HUES64 (cell line): Measurements from ENCODE around the gene ATF7IP.

ENCODE experiments used
- H3K27ac ChIP-seq: 2 replicates; pipeline ENCODE4 v1.7.0; 2013; ENCODE audit warnings: low read depth, low read length, inconsistent platforms
- H3K27me3 ChIP-seq: 2 replicates; pipeline ENCODE4 v1.6.1; 2013; ENCODE audit warnings: mild to moderate bottlenecking, low read length; ENCODE audit not compliant: insufficient read depth
- H3K36me3 ChIP-seq: 2 replicates; pipeline ENCODE4 v1.6.1; 2013; ENCODE audit warnings: mild to moderate bottlenecking, low read length; ENCODE audit not compliant: insufficient read depth
- H3K4me1 ChIP-seq: 2 replicates; pipeline ENCODE4 v1.6.1; 2013; ENCODE audit warnings: mild to moderate bottlenecking, low read length, moderate library complexity; ENCODE audit not compliant: insufficient read depth
- H3K4me3 ChIP-seq: 2 replicates; pipeline ENCODE4 v1.5.1; 2013; ENCODE audit warnings: mild to moderate bottlenecking, low read length, moderate library complexity
- H3K9ac ChIP-seq: 2 replicates; pipeline ENCODE4 v1.6.1; 2013; ENCODE audit warnings: mild to moderate bottlenecking, low read depth, low read length
- H3K9me3 ChIP-seq: 2 replicates; pipeline ENCODE4 v1.6.1; 2013; ENCODE audit warnings: low read depth, low read length; ENCODE audit not compliant: insufficient read depth
- whole genome bisulfite sequencing: fragments of 150-250, 120-280 bp; methylation state at CpG from one replicate; pipeline ENCODE4 v1.1.7; 2013; ENCODE audit warnings: missing lambda C conversion rate; 5-methylcytosine and 5-hydroxymethylcytosine counted together

ATF7IP gene

DNA sequence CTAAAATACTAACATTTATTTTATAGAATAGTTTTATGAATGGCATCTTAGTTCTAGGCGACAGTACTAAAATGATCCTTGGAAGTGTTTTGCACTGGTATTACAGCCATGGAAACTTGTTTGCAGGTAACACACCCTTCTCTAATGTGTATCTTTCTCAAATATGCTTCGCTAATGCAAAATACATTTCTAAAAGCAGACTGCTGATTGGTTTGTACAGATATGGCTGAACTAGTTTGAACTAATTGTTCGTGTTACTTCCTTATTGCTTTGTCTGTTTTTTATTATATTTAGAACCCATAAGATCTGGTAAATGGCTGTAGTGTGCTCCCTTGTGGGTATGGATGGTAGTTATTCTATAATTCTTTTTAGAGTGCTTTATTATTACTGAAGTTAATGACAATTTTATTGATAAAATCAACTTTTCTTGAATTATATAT is 53.0 kb downstream of the ATF7IP start:
- peak overlapping the region; percentile 74 for H3K27ac ChIP-seq
- 88% methylated on average over 3 of the region's 3 CpGs for WGBS
- peak overlapping the region; percentile 2 for H3K4me3 ChIP-seq
- H3K27me3 ChIP-seq, result no peaks in the 10 kb centered on the region
- no peaks in the 10 kb centered on the region; the same call in 1 of the 2 replicates for H3K9me3 ChIP-seq
- H3K36me3 ChIP-seq, result peaks cover 7% of the 10 kb centered on the region
- H3K9ac ChIP-seq, result peak overlapping the region; percentile 41; the same call in 1 of the 2 replicates
- H3K4me1 ChIP-seq, result peaks cover 65% of the 10 kb centered on the region

DNA sequence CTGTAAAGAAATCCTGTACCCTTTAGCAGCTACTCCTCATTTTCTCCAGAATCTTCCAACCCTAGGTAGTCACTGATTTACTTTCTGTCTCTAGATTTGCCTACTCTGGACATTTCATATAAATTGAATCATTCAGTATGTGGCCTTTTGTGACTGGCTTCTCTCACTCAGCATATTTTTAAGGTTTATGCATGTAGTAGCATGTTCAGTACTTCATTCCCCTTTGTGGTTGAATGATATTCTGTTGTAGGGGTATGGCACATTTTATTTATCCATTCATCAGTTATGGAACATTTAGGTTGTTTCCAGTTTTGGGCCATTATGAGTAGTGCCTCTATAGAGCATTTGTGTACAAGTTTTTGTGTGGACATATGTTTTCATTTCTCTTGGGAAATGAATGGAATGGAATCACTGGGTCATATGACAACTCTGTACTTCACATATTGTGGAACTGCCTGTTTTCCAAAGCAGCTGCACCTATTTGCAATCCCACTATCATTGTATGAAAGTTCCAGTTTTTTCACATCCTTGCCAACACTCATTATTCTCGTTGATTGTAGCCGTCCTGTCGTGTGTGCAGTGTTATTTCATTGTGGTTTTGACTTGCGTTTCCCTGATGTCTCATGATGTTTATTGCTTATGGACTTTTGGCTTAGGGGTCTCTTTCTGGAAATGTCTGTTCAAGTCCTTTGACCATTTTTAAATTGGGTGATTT is 57.2 kb downstream of the ATF7IP start:
- H3K36me3 ChIP-seq, result peaks cover 46% of the 10 kb centered on the region
- WGBS, result 98% methylated on average over 4 of the region's 4 CpGs
- no peak overlapping the region for H3K4me3 ChIP-seq
- H3K27ac ChIP-seq, result no peak overlapping the region
- no peak overlapping the region for H3K9ac ChIP-seq
- H3K27me3 ChIP-seq, result no peaks in the 10 kb centered on the region
- no peaks in the 10 kb centered on the region; the same call in 1 of the 2 replicates for H3K9me3 ChIP-seq
- H3K4me1 ChIP-seq, result peaks cover 24% of the 10 kb centered on the region

DNA sequence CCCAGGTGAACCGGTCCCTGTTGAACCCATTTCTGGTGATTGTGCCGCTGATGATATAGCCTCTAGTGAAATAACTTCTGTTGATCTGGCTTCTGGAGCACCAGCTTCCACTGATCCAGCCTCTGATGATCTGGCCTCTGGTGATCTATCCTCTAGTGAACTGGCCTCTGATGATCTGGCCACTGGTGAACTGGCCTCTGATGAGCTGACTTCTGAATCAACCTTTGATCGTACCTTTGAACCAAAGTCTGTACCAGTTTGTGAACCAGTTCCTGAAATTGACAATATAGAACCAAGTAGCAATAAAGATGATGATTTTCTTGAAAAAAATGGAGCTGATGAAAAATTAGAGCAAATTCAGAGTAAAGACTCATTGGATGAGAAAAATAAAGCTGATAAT is 59.1 kb downstream of the ATF7IP start:
- WGBS, result 98% methylated on average over 3 of the region's 3 CpGs
- Histone ChIP-seq H3K27ac (no peak overlapping the region), H3K9ac (no peak overlapping the region), H3K27me3 (no peaks in the 10 kb centered on the region), H3K9me3 (no peaks in the 10 kb centered on the region; the same call in 1 of the 2 replicates), H3K4me1 (peaks cover 6% of the 10 kb centered on the region), H3K36me3 (peaks cover 65% of the 10 kb centered on the region), H3K4me3 (no peak overlapping the region)

DNA sequence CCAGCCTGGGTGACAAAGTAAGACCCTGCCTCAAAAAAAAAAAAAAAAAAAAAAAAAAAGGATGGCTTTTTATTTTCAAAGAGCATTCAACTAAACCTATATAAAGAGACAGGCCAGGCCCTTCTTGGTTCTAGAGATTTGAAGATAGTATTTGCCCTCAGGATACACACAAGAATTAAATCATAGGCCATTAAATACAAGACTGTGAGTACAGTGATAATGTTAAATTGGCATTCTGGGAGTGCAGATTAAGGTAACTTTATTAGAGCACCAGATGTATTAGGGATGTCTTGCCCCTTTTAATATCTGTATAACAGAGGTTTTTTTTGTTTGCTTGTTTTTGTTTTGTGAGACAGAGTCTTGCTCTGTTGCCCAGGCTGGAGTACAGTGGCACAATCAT is 61.3 kb downstream of the ATF7IP start:
- Histone ChIP-seq H3K9ac (no peak overlapping the region), H3K27ac (no peak overlapping the region), H3K4me1 (peaks cover 2% of the 10 kb centered on the region; the same call in 1 of the 2 replicates), H3K36me3 (peaks cover 73% of the 10 kb centered on the region), H3K9me3 (no peaks in the 10 kb centered on the region; the same call in 1 of the 2 replicates), H3K27me3 (no peaks in the 10 kb centered on the region), H3K4me3 (no peak overlapping the region)

DNA sequence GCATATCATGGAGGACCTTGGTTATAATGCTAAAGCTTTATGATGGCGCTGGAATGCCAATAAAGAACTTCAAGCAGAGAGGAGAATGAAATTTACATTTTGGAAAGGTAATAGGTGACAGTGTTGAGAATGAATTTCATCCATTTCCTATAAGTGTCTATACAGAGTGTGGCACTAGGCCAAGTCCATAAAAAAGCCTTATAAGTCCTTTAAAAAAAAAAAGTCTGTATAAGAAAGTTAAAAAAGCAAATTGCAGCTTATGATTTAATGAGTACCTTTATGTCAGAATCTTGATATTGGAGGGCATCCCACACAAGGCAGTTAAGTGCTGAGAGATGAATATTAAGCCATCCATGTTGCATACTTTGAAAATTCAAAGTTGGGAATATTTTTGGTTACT is 62.4 kb downstream of the ATF7IP start:
- H3K9me3 ChIP-seq, result no peaks in the 10 kb centered on the region
- H3K27ac ChIP-seq, result no peak overlapping the region

DNA sequence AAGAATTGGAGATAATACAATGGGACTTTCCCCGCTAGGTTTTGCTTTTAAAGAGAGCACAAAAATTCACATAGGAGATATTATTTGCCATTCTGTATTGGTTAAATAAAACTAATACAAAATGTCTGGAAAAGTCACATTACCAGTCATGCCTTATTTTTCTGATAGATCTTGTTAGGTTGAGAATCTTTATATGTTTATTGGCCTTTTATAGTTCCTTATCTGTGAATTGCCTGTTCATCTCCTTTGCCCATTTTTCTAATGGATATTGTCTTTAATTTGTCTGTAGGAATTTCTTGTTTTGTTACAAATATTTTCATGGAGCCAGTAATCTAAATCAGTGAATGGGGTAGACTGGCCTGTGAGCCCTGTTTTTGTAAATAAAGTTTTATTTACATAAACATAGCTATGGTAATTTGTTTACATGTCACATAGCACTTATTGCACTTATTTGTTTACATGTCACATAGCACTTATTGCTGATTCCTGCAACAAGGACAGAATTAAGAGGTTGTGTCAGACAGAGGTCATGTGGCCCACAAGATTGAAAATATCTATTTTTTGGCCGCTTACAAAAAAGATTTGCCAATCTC is 65.0 kb downstream of the ATF7IP start:
- H3K9ac ChIP-seq, result no peak overlapping the region
- H3K27ac ChIP-seq, result no peak overlapping the region
- no peaks in the 10 kb centered on the region for H3K9me3 ChIP-seq
- peaks cover 12% of the 10 kb centered on the region; the same call in 1 of the 2 replicates for H3K4me1 ChIP-seq
- peaks cover 73% of the 10 kb centered on the region for H3K36me3 ChIP-seq
- H3K27me3 ChIP-seq, result no peaks in the 10 kb centered on the region
- no peak overlapping the region for H3K4me3 ChIP-seq
- 95% methylated on average over 2 of the region's 2 CpGs for WGBS

More for the DNA sequence above, 62.4 kb downstream of the ATF7IP start:
- H3K9ac ChIP-seq, result no peak overlapping the region
- H3K27me3 ChIP-seq, result no peaks in the 10 kb centered on the region
- peaks cover 73% of the 10 kb centered on the region for H3K36me3 ChIP-seq
- H3K4me1 ChIP-seq, result peaks cover 12% of the 10 kb centered on the region; the same call in 1 of the 2 replicates
- 96% methylated on average over 1 of the region's 1 CpG for WGBS
- no peak overlapping the region for H3K4me3 ChIP-seq

DNA sequence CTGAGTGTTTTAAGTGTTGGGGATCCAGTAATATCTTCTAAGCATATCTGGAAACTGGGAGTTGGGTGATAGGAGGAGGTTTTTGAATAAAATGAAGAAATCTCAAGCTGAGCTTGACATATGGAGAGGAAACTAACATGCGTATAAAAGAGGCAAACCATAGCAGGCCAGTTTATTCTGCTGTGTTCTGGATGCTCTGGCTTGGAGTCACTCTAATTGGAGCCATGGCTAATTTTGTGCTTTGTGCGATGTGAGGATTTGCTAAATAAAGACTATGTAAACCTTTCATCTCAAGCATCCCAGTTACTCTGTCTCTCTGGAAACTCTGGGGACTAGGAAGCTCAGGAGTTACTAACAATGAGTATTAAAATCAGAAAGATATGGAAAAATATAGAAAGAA is 66.5 kb downstream of the ATF7IP start:
- WGBS, result 98% methylated on average over 2 of the region's 2 CpGs
- H3K27ac ChIP-seq, result no peak overlapping the region
- H3K9me3 ChIP-seq, result no peaks in the 10 kb centered on the region
- H3K36me3 ChIP-seq, result peaks cover 73% of the 10 kb centered on the region
- H3K4me3 ChIP-seq, result no peak overlapping the region
- H3K9ac ChIP-seq, result 0 out of 2 replicates have a peak overlapping the region, but pooled peaks have one; percentile 3
- H3K4me1 ChIP-seq, result peaks cover 12% of the 10 kb centered on the region; the same call in 1 of the 2 replicates
- H3K27me3 ChIP-seq, result no peaks in the 10 kb centered on the region

DNA sequence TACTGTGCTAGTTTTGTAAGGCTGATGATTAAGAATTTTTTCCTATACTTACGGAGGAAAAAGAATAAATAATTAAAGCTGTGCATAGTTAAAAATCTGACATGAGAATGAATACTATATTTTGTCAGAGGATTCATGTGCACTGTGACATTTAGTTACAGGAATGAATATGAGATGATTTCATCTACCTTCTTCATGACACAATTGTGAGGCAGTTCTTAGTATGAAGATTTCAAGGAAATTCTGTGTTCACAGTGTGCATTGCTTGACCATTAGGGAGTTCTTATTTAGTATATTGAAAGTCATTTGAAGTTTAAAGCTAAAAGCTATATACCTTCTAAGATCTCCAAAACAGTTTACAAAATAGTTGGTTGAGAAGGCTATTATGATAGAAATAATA is 70.1 kb downstream of the ATF7IP start:
- peaks cover 74% of the 10 kb centered on the region for H3K36me3 ChIP-seq
- WGBS, result 100% methylated on average over 1 of the region's 1 CpG

DNA sequence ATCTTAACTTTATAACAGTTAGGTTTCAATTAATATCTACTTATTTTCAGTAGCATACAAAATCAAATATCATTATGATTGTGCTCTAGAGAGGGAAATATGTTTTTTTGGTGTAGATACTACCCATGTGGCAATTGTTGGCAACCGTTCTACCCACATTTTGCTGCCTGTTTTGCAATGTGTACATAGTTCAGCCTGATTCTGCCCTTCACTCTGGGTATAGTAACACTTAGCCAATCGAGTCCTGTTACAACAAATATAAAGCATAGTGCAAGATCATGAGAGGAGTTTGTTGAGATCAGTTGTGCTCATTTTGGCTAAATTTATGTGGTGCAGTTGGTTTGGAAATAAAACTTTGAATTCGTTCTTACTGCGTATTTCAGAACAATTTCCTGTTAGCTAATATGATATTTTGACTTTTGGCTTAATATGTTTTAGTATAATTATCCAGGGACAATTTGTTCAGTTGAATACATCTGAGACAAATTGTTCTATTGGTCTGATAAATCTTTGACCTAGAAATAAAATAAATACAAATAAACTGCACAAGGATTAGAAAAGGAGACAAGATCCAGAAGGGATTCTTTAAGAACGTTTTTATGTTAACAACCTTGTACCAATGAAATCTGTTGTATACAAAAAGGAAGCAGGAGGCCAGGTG is 76.9 kb downstream of the ATF7IP start:
- H3K27ac ChIP-seq, result no peak overlapping the region
- H3K4me1 ChIP-seq, result no peaks in the 10 kb centered on the region
- no peak overlapping the region for H3K4me3 ChIP-seq
- H3K36me3 ChIP-seq, result peaks cover 87% of the 10 kb centered on the region
- 97% methylated on average over 5 of the region's 5 CpGs for WGBS
- H3K9ac ChIP-seq, result no peak overlapping the region
- H3K9me3 ChIP-seq, result no peaks in the 10 kb centered on the region
- H3K27me3 ChIP-seq, result no peaks in the 10 kb centered on the region

More for the DNA sequence above, 70.1 kb downstream of the ATF7IP start:
- no peak overlapping the region for H3K4me3 ChIP-seq
- H3K9ac ChIP-seq, result no peak overlapping the region
- H3K27ac ChIP-seq, result no peak overlapping the region
- H3K4me1 ChIP-seq, result peaks cover 12% of the 10 kb centered on the region; the same call in 1 of the 2 replicates
- H3K27me3 ChIP-seq, result no peaks in the 10 kb centered on the region
- H3K9me3 ChIP-seq, result no peaks in the 10 kb centered on the region

DNA sequence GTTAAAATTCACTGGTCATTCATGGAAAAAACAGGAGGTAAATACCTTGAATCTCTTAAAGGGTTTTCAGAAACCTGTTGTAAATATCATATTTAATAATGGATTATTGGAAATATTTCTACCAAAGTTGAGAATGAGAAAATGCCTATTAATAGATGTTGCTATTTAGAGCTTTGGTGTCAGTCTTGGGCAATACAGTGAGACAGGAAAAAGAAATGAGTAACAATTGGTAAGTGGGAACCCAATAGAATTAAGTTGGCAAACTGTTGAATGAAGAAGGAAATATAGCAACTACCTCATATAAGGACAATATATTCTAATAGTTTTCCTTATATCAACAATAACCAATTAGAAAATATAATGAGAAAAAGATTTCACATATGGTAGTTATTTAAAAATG is 78.0 kb downstream of the ATF7IP start:
- Histone ChIP-seq H3K27me3 (no peaks in the 10 kb centered on the region), H3K9ac (no peak overlapping the region), H3K27ac (no peak overlapping the region), H3K4me1 (no peaks in the 10 kb centered on the region), H3K9me3 (no peaks in the 10 kb centered on the region), H3K4me3 (no peak overlapping the region), H3K36me3 (peaks cover 89% of the 10 kb centered on the region)

DNA sequence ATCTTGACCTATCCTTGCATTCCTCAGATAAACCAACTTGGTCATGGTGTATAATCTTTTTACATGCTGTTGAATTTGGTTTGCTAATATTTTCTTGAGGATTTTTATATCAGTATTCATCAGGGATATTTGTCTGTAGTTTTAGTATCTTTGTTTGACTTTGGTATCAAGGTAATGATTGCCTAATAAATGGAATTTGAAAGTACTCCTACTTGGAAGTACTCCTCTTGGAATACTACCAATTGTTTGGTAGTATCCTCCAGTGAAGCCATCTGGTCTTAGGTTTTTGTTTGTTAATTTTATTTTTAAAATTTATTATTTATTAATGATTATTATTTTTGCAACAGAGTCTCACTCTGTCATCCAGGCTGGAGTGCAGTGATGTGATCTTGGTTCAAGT is 85.0 kb downstream of the ATF7IP start:
- peaks cover 57% of the 10 kb centered on the region for H3K36me3 ChIP-seq
- no peak overlapping the region for H3K4me3 ChIP-seq
- H3K27ac ChIP-seq, result no peak overlapping the region
- peaks cover 7% of the 10 kb centered on the region for H3K4me1 ChIP-seq
- no peaks in the 10 kb centered on the region for H3K9me3 ChIP-seq
- no peaks in the 10 kb centered on the region for H3K27me3 ChIP-seq
- no peak overlapping the region for H3K9ac ChIP-seq
